K562 (cell line): ENCODE results near the gene UAP1. TPM values are rescaled to one million over a fixed set of nuclear protein-coding genes. Genes with fewer than 3 reads are reported as not detected.

Experiments
- ATAC-seq: fragments of 200-7000 bp; cut with Tn5 transposase; 3 replicates; pipeline ENCODE4 v1.9.1; 2020; ENCODE audit warnings: moderate library complexity
- BruUV-seq: library from RNA; stranded (reverse); fragments of 400-500 nt; replicated peaks from 2 replicates; lab custom pipeline; 2021; lab: Mats Ljungman, UMichigan
- CTCF ChIA-PET: fragments of 300-600 bp; formaldehyde crosslinking; extraction: SDS; loops from one replicate; lab custom pipeline; 2021; ENCODE audit warnings: low intra/inter-chr PET ratio; lab: Yijun Ruan, JAX
- POLR2A ChIA-PET: fragments of 300-600, 350-650 bp; sonication (Branson Sonifier 250); formaldehyde crosslinking; extraction: SDS; loops from one replicate; lab custom pipeline; 2021; ENCODE audit warnings: antibody characterized with exemption, inconsistent platforms; lab: Yijun Ruan, JAX
- DNase-seq, 4 experiments: peaks; one replicate each; pipeline versions ENCODE4 v3.0.0 to v3.0.0-alpha.2; 2011 to 2018; ENCODE audit warnings: low spot score in 3 of 4, mixed read lengths in 3 of 4; ENCODE audit errors: extremely low read depth in 1 of 4
- FAIRE-seq: peaks from 2 replicates; lab custom pipeline; 2011; peaks lifted over from hg19 to GRCh38; lab: Jason Lieb, UNC
- H2AFZ ChIP-seq: 2 replicates; pipeline ENCODE4 v1.6.0; 2011; ENCODE audit warnings: low read depth, low read length, control low read depth, inconsistent platforms
- H3K27ac ChIP-seq: fragments of 200-600 bp; 3 replicates; pipeline ENCODE4 v1.8.0; 2011; ENCODE audit warnings: low read depth, mild to moderate bottlenecking, control low read depth, inconsistent platforms, low read length, moderate library complexity, mixed read lengths; ENCODE audit errors: extremely low read depth
- H3K27me3 ChIP-seq, 2 experiments: fragments of 300-600 bp in 1 of 2; 2 replicates in 1 of 2; 3 replicates in 1 of 2; pipeline versions ENCODE4 v1.6.0 to v1.8.0; 2011; ENCODE audit warnings: inconsistent platforms in 2 of 2, low read length in 2 of 2, mild to moderate bottlenecking in 1 of 2, mixed read lengths in 1 of 2, moderate library complexity in 1 of 2; ENCODE audit not compliant: control insufficient read depth in 2 of 2, insufficient read depth in 2 of 2
- H3K36me3 ChIP-seq: fragments of 300-600 bp; 3 replicates; pipeline ENCODE4 v1.8.0; 2011; ENCODE audit warnings: mild to moderate bottlenecking, low read length, inconsistent platforms; ENCODE audit not compliant: control insufficient read depth, insufficient read depth
- H3K4me1 ChIP-seq, 2 experiments: fragments of 200-600 bp in 1 of 2; replicated peaks in 1 of 2; 2 replicates in 1 of 2; 3 replicates in 1 of 2; pipeline versions ENCODE4 v1.5.1 to v1.8.0; 2011; ENCODE audit warnings: inconsistent platforms in 2 of 2, low read length in 2 of 2, mild to moderate bottlenecking in 1 of 2, mixed read lengths in 1 of 2, moderate library complexity in 1 of 2; ENCODE audit not compliant: control insufficient read depth in 2 of 2, insufficient read depth in 2 of 2
- H3K4me2 ChIP-seq: 2 replicates; pipeline ENCODE4 v1.6.1; 2011; ENCODE audit warnings: low read length, control low read depth, inconsistent platforms, mixed read lengths; ENCODE audit not compliant: insufficient read depth
- H3K4me3 ChIP-seq: fragments of 200-600 bp; sonication (generic), shearing (Covaris generic); 2 replicates; pipeline ENCODE4 v1.5.1; 2016; ENCODE audit warnings: control low read depth, inconsistent platforms
- H3K79me2 ChIP-seq: fragments of 200-600 bp; 3 replicates; pipeline ENCODE4 v1.8.0; 2011; ENCODE audit warnings: low read length, inconsistent platforms; ENCODE audit not compliant: control insufficient read depth, insufficient read depth
- H3K9ac ChIP-seq, 2 experiments: 2 replicates each; pipeline versions ENCODE4 v1.6.0 to v1.6.1; 2011; ENCODE audit warnings: low read depth in 2 of 2, low read length in 2 of 2, control low read depth in 1 of 2, inconsistent platforms in 1 of 2, mild to moderate bottlenecking in 1 of 2, mixed read lengths in 1 of 2; ENCODE audit not compliant: insufficient read depth in 1 of 2
- H3K9me1 ChIP-seq: one replicate; pipeline ENCODE4 v1.6.0; 2011; ENCODE audit warnings: inconsistent platforms, mild to moderate bottlenecking, low read length, moderate library complexity; ENCODE audit not compliant: control insufficient read depth, insufficient read depth
- H3K9me3 ChIP-seq: replicated peaks from 2 replicates; pipeline ENCODE4 v1.5.1; 2011; ENCODE audit warnings: low read depth, low read length, inconsistent platforms; ENCODE audit not compliant: control insufficient read depth, insufficient read depth
- H4K20me1 ChIP-seq: replicated peaks from 2 replicates; pipeline ENCODE4 v1.6.1; 2011; ENCODE audit warnings: low read length, inconsistent platforms, mixed read lengths; ENCODE audit not compliant: control insufficient read depth, insufficient read depth
- CEBPB ChIP-seq: fragments of 450-650 bp; IDR thresholded peaks from 2 replicates; pipeline ENCODE4 v1.6.1; 2016; ENCODE audit warnings: missing genetic modification characterization, missing compliant biosample characterization
- EHMT2 ChIP-seq: fragments of 450-650 bp; IDR thresholded peaks from 2 replicates; pipeline ENCODE4 v1.6.1; 2018; ENCODE audit warnings: antibody characterized with exemption
- EP400 ChIP-seq: fragments of 450-650 bp; IDR thresholded peaks from 2 replicates; pipeline ENCODE4 v1.6.1; 2017; ENCODE audit warnings: antibody characterized with exemption, mild to moderate bottlenecking, moderate library complexity
- ETS2 ChIP-seq: IDR thresholded peaks from 2 replicates; pipeline ENCODE4 v1.6.1; 2016; ENCODE audit warnings: borderline replicate concordance, missing genetic modification characterization, mild to moderate bottlenecking, moderate library complexity, missing compliant biosample characterization; ENCODE audit not compliant: poor library complexity, severe bottlenecking
- FOXM1 ChIP-seq, 2 experiments: fragments of 450-650 bp in 1 of 2; sonication (generic) in 1 of 2; formaldehyde crosslinking in 1 of 2; IDR thresholded peaks; 2 replicates each; pipeline versions ENCODE4 v1.6.1 to v1.9.0; 2017 to 2022; ENCODE audit warnings: low read depth in 2 of 2, mild to moderate bottlenecking in 2 of 2, missing genetic modification reagents in 1 of 2, moderate library complexity in 1 of 2
- MAX ChIP-seq: sonication (generic); formaldehyde crosslinking; IDR thresholded peaks from 2 replicates; pipeline ENCODE4 v1.9.0; 2022; ENCODE audit warnings: mild to moderate bottlenecking, missing genetic modification reagents
- YY1 ChIP-seq, 3 experiments: IDR thresholded peaks; 2 replicates each; pipeline ENCODE4 v1.6.1; 2011; ENCODE audit warnings: low read length in 2 of 3, mild to moderate bottlenecking in 2 of 3, moderate library complexity in 2 of 3, borderline replicate concordance in 1 of 3, control low read depth in 1 of 3, low read depth in 1 of 3; ENCODE audit not compliant: insufficient read depth in 3 of 3, insufficient replicate concordance in 2 of 3, control insufficient read depth in 1 of 3, insufficient read length in 1 of 3; ENCODE audit errors: extremely low read depth in 1 of 3
- WGBS: fragments of 100-300 bp; shearing (Covaris generic); methylation state at CpG from one replicate; pipeline ENCODE4 v1.1.6; 2016; ENCODE audit warnings: low coverage, mixed read lengths; ENCODE audit not compliant: insufficient coverage; ENCODE audit errors: missing lambda C conversion rate; 5-methylcytosine and 5-hydroxymethylcytosine counted together
- in situ Hi-C: fragments of 300-500 bp; cut with MboI; formaldehyde crosslinking; loops from 4 replicates; pipeline ENCODE4 v1.15.0; 2018; ENCODE audit warnings: inconsistent platforms, mixed read lengths
- intact Hi-C: fragments of 100-400 bp; cut with micrococcal nuclease; formaldehyde crosslinking; loops from 2 replicates; pipeline ENCODE4 v1.14.2; 2022
- polyA plus RNA-seq, 8 experiments: library from polyadenylated mRNA; depleted of rRNA in 4 of 8; stranded (reverse) in 5 of 8; unstranded in 3 of 8; fragments of >200 nt; fragmentation: Nextera tagmentation in 2 of 8; fragmentation: Illumina TruSeq in 1 of 8; extraction: Ambion mirVana in 2 of 8; extraction: Trizol in 1 of 8; gene quantifications; 2 replicates each; pipeline versions ENCODE4 v1.2.1 to v1.2.3, GENCODE V29; 2011 to 2014; ENCODE audit warnings: inconsistent platforms in 1 of 8, missing spikeins in 1 of 8
- total RNA-seq, 7 experiments: library from RNA; depleted of rRNA in 6 of 7; stranded (reverse); fragments of >200 nt in 6 of 7; fragmentation: Illumina TruSeq in 2 of 7; extraction: Trizol in 2 of 7; gene quantifications; 2 replicates each; pipeline versions ENCODE4 v1.2.1 to v1.2.3, GENCODE V29; 2011 to 2021; ENCODE audit warnings: low replicate concordance in 1 of 7
- TF ChIP-seq, protein P1 (sequence below): fragments of 450-650 bp; IDR thresholded peaks from 2 replicates; pipeline ENCODE4 v1.6.1; 2016; ENCODE audit warnings: mild to moderate bottlenecking, moderate library complexity

UAP1 gene
- total and polyA plus RNA-seq, 9 of the 15 experiments (the other 6 are each of a cell fraction or from before 2014, with no cell fraction given) = 182 to 317 (median 213) TPM

- Histone ChIP-seq H4K20me1 (no peaks in the 10 kb centered on the region), H3K4me2 (0 out of 2 replicates have a peak overlapping the region, but pooled peaks have one; percentile 2), H3K4me1 (peaks cover 5 to 21% of the 10 kb centered on the region in 2 experiments; a peak in 4 of 5 replicates), H3K9me1 (no peaks in the 10 kb centered on the region), H3K9me3 (no peaks in the 10 kb centered on the region), H3K79me2 (no peaks in the 10 kb centered on the region), H3K27ac (peak overlapping the region; percentile 17; the same call in 2 of the 3 replicates), H3K36me3 (no peaks in the 10 kb centered on the region), H3K9ac (0 out of 4 replicates have a peak overlapping the region, but pooled peaks of 1 of the 2 experiments have one; percentile 0), H2AFZ (peak overlapping the region; percentile 82), H3K27me3 (no peaks in the 10 kb centered on the region), H3K4me3 (no peak overlapping the region)
- TF ChIP-seq CEBPB (tag) = peak; percentile 34; the same call in 1 of the 2 replicates
- TF ChIP-seq ETS2 (tag) = no peak
- peak; percentile 54 for TF ChIP-seq MAX (CRISPR knock-in tag)
- TF ChIP-seq, protein P1, sequence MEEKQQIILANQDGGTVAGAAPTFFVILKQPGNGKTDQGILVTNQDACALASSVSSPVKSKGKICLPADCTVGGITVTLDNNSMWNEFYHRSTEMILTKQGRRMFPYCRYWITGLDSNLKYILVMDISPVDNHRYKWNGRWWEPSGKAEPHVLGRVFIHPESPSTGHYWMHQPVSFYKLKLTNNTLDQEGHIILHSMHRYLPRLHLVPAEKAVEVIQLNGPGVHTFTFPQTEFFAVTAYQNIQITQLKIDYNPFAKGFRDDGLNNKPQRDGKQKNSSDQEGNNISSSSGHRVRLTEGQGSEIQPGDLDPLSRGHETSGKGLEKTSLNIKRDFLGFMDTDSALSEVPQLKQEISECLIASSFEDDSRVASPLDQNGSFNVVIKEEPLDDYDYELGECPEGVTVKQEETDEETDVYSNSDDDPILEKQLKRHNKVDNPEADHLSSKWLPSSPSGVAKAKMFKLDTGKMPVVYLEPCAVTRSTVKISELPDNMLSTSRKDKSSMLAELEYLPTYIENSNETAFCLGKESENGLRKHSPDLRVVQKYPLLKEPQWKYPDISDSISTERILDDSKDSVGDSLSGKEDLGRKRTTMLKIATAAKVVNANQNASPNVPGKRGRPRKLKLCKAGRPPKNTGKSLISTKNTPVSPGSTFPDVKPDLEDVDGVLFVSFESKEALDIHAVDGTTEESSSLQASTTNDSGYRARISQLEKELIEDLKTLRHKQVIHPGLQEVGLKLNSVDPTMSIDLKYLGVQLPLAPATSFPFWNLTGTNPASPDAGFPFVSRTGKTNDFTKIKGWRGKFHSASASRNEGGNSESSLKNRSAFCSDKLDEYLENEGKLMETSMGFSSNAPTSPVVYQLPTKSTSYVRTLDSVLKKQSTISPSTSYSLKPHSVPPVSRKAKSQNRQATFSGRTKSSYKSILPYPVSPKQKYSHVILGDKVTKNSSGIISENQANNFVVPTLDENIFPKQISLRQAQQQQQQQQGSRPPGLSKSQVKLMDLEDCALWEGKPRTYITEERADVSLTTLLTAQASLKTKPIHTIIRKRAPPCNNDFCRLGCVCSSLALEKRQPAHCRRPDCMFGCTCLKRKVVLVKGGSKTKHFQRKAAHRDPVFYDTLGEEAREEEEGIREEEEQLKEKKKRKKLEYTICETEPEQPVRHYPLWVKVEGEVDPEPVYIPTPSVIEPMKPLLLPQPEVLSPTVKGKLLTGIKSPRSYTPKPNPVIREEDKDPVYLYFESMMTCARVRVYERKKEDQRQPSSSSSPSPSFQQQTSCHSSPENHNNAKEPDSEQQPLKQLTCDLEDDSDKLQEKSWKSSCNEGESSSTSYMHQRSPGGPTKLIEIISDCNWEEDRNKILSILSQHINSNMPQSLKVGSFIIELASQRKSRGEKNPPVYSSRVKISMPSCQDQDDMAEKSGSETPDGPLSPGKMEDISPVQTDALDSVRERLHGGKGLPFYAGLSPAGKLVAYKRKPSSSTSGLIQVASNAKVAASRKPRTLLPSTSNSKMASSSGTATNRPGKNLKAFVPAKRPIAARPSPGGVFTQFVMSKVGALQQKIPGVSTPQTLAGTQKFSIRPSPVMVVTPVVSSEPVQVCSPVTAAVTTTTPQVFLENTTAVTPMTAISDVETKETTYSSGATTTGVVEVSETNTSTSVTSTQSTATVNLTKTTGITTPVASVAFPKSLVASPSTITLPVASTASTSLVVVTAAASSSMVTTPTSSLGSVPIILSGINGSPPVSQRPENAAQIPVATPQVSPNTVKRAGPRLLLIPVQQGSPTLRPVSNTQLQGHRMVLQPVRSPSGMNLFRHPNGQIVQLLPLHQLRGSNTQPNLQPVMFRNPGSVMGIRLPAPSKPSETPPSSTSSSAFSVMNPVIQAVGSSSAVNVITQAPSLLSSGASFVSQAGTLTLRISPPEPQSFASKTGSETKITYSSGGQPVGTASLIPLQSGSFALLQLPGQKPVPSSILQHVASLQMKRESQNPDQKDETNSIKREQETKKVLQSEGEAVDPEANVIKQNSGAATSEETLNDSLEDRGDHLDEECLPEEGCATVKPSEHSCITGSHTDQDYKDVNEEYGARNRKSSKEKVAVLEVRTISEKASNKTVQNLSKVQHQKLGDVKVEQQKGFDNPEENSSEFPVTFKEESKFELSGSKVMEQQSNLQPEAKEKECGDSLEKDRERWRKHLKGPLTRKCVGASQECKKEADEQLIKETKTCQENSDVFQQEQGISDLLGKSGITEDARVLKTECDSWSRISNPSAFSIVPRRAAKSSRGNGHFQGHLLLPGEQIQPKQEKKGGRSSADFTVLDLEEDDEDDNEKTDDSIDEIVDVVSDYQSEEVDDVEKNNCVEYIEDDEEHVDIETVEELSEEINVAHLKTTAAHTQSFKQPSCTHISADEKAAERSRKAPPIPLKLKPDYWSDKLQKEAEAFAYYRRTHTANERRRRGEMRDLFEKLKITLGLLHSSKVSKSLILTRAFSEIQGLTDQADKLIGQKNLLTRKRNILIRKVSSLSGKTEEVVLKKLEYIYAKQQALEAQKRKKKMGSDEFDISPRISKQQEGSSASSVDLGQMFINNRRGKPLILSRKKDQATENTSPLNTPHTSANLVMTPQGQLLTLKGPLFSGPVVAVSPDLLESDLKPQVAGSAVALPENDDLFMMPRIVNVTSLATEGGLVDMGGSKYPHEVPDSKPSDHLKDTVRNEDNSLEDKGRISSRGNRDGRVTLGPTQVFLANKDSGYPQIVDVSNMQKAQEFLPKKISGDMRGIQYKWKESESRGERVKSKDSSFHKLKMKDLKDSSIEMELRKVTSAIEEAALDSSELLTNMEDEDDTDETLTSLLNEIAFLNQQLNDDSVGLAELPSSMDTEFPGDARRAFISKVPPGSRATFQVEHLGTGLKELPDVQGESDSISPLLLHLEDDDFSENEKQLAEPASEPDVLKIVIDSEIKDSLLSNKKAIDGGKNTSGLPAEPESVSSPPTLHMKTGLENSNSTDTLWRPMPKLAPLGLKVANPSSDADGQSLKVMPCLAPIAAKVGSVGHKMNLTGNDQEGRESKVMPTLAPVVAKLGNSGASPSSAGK = 0 out of 2 replicates have a peak, but pooled peaks have one; percentile 25
- no peak for TF ChIP-seq FOXM1 (IDR thresholded peaks at IDR 0.05; ENCODE audit: low read depth)
- no peak for TF ChIP-seq FOXM1 (CRISPR knock-in tag; IDR thresholded peaks at IDR 0.05; ENCODE audit: low read depth)
- TF ChIP-seq YY1 (IDR thresholded peaks at IDR 0.05; ENCODE audit: borderline replicate concordance in 1 of 3, control insufficient read depth in 1 of 3, extremely low read depth in 1 of 3, insufficient read depth in 3 of 3, insufficient read length in 1 of 3, insufficient replicate concordance in 2 of 3, low read depth in 1 of 3, low read length in 2 of 3) = peak in 1 of 3 experiments; percentile 38
- TF ChIP-seq EP400 = peak; percentile 14; the same call in 1 of the 2 replicates
- TF ChIP-seq EHMT2 = peak; percentile 50; the same call in 1 of the 2 replicates
- BruUV-seq = no TSS peak
- intact Hi-C loops = no loop called here
- DNase-seq = no peak
- FAIRE-seq = no peak
- WGBS = 20% methylated on average over 1 of the region's 1 CpG
- CTCF ChIA-PET = no interaction called here
- POLR2A ChIA-PET = interaction anchor here (1.2 kb wide), 2 partner anchors 11 to 14 kb away, joined by 5 to 7 read pairs; partner anchors contain the start of gene UAP1
- ATAC-seq = peak; percentile 26
- in situ Hi-C loops = no loop called here
These were observed 10.6 kb upstream of the UAP1 start for GRCh38 chr1:162550925-162551324.
